Stimulated activated CD4-positive, alpha-beta T cell treated with anti-CD3 and anti-CD28 coated beads, Interleukin-15, amount 100 ng/mL, for 48 hours (primary cell): ENCODE measurements around the gene PRPF38B.

ENCODE experiments used
- DNase-seq, 2 donors: peaks; one replicate each; pipeline ENCODE4 v3.0.0-alpha.2; 2020; ENCODE audit warnings: low read depth in 2 of 2

PRPF38B gene

GRCh38 chr1:108717774-108718316, 25.7 kb downstream of the PRPF38B start:
- DNase-seq, result no peak

GRCh38 chr1:108718927-108719655, 27.0 kb downstream of the PRPF38B start:
- no peak for DNase-seq

- DNase-seq, result no peak
These were observed 27.7 kb downstream of the PRPF38B start for GRCh38 chr1:108719656-108720435.

DNA sequence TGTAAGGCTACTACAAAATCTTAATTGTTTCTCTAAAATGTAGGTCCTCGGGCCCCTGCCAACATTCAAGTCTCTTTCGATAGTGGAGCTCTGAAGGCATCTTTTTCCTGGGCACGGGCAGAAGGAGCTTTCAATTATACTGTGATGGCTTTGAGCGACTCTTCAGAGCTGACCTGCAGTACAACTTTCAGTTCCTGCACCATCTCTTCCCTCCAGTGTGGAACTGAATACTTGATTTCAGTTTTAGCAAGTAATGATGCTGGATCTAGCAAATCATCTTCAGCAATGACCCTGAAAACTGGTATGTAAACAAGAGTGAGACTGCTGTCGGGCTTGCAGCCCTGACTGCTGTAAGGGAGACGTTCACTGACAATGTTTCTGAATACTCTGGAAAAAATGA, 30.2 kb downstream of the PRPF38B start:
- no peak for DNase-seq

DNA sequence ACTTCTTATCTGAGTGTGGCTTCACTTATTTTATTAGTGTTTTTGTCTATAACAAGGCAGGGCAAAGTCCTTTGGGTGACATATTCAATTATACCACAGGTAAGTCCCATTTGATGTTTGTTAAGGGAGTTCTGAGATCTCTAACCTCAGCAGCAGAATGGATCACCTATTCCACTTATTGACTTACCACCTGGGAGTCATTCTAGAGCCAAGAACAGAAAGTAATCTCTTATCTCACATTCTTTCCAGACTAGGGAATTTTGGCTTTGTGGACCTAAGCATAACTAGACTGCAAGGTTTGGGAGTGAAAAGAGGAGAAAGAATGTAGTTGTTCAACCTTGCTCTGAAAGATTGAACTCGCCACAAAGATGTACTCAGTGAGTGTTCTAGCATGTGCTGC, 33.8 kb downstream of the PRPF38B start:
- DNase-seq, result no peak

GRCh38 chr1:108728327-108728923, 36.3 kb downstream of the PRPF38B start:
- DNase-seq, result no peak

- no peak for DNase-seq
These were observed 37.4 kb downstream of the PRPF38B start for GRCh38 chr1:108729481-108729880.

- no peak for DNase-seq
These were observed 40.3 kb downstream of the PRPF38B start for GRCh38 chr1:108732398-108732797.

GRCh38 chr1:108734171-108734865, 42.2 kb downstream of the PRPF38B start:
- DNase-seq, result no peak

DNA sequence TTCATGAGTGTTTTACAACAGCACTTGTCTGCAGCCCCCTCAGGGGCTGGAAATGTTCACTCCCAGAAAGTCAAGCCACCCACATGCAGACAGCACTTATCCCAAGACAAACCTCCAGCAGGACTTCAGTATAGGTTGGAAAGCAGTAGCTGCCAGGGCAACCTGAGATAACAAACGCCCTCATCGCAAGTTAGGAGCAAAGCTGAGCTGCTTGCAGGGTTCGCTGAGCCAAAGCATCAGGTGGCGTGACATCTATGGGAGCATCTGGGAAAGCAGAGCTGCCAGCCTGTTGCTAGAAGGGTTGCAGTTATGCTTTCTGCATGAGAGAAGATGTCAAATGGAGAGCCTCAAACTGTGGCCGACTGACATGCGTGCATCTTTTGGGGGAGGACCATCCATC, 50.1 kb downstream of the PRPF38B start:
- DNase-seq, result no peak

- no peak for DNase-seq
These were observed 53.9 kb downstream of the PRPF38B start for GRCh38 chr1:108745980-108746381.

GRCh38 chr1:108746382-108747170, 54.5 kb downstream of the PRPF38B start, which contains the start of gene STXBP3:
TSS of gene STXBP3 (plus strand) at chr1:108746674. CDS start at chr1:108746738, 64 bp downstream.
- peak; percentile 100 for DNase-seq

- peak; percentile 13 to 31 for DNase-seq
These were observed 55.2 kb downstream of the PRPF38B start for GRCh38 chr1:108747171-108747850.

- DNase-seq, result no peak
These were observed 55.8 kb downstream of the PRPF38B start for GRCh38 chr1:108747898-108748297.

GRCh38 chr1:108749081-108749480, 57.0 kb downstream of the PRPF38B start:
- no peak for DNase-seq

GRCh38 chr1:108750476-108751181, 58.5 kb downstream of the PRPF38B start:
- DNase-seq, result no peak
